HG02571 (cell line): ENCODE results near the gene CGRRF1.

Source experiments
- ATAC-seq: cut with Tn5 transposase; IDR thresholded peaks from one replicate; pipeline ENCODE4 v1.9.1; 2021; ENCODE audit warnings: mild to moderate bottlenecking, moderate library complexity; ENCODE audit not compliant: unreplicated experiment

Gene CGRRF1

DNA sequence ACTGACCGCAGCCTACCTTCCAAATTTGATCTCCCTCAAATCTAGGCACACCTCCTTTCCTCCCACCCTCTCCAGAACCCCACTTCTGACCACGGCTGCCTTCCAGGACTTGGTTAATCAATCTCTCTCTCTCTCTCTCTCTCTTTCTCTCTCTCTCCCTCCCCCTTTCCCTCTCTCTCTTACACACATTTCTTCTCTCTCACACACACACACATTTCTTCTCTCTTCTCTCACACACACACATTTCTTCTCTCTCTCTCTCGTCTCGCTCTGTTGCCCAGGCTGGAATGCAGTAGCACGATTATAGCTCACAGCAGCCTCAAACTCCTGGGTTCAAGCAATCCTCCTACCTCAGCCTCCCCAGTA is 20.4 kb upstream of the CGRRF1 start:
- ATAC-seq, result no peak

DNA sequence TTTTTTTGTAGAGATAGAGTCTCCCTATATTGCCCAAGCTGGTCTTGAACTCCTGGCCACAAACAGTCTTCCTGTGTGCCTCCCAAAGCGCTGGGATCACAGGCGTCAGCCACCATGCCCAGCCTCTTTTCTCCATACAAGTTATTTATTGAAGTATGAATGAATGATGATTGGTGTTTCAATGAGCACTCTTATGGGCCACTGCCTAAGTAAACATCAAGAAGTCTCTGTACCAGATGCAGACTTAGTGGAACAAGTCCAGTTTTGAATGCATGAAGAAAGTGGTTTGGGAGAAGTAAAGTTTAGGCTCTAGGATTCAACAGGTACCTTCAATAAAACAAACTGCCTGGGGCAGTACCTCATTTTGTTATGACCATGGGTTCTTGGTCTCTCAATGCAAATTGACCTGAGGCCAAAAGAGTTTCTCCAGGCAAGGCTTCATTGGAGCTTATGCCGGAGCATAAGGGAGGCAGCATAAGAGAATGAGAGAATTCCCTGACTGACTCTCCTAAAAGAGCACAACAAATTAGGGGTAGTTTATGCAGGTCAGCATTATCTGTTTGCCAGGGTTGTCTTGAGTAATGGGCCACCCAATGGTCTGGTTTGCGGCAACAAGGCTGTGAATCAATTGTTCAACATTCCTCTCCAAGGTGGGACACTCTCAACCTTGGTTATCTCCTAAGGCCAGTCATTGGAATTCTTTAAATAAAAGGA is 19.8 kb upstream of the CGRRF1 start:
- ATAC-seq, result no peak

DNA sequence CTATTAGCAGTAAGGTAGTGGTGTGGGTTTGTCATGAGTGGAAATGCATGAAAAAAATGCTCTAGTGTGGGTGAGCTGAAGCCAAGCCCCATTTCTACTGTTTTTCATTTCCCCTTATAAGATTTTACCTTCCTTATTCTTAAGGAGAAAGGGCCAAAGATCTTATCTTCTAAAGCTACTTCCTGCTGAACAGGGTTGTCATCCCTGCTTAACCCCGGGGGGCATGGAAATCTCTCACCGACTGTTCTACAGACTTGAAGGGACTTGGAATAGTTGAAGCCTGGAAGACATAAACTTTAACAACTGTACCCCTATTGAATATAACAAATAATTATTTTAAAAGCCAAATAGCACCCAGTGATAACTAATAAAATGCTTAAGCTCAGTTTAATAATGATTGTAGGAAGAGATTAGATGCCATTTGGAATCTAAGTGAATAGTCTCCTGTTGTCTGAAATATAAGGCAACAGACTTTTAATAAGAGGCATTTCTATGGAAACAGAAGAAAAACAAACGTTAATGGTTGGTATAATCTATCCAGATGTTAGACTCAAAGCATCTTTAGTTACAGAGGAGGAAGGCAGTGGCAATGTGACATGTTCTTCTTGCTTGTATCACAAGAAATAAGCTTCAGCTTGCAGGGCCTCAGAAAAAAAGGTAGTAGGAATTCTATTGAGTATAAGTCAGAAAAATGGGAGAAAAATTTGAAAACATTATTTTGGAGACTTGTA is 19.1 kb upstream of the CGRRF1 start:
- no peak for ATAC-seq

DNA sequence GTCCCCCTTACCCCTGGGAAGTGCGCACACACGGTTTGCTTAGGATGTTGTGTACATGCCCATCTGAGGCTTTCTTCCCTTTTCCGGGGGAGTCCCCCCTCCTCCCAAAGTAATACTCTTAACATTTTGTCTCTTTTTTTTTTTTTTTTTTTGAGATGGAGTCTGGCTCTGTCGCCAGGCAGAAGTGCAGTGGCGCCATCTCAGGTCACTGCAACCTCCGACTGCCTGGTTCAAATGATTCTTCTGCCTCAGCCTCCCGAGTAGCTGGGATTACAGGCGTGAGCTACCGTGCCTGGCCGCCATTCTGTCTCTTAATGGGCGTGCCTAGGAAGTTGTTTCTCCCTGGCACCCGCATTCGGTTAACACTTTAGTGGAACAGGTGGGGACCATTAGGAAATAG is 16.4 kb upstream of the CGRRF1 start:
- ATAC-seq, result no peak

DNA sequence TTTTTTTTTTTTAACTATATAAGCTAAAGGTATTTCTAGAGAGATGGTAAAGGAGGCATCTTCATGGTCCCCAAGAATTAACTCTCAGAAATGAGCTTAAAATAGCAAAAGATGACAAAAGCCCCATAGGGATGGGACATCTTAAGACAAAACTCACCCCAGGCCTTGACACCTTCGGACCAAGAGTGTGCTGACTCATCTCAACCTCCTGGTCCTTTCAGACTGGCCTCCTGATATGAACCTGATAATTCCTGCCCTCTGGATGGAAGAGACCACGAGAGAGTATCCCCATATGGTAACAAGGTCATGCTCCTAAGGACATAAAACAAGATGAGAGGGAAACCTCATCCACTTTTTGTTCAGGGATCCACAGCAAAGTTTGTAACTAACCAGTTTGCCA is 12.5 kb upstream of the CGRRF1 start:
- no peak for ATAC-seq

DNA sequence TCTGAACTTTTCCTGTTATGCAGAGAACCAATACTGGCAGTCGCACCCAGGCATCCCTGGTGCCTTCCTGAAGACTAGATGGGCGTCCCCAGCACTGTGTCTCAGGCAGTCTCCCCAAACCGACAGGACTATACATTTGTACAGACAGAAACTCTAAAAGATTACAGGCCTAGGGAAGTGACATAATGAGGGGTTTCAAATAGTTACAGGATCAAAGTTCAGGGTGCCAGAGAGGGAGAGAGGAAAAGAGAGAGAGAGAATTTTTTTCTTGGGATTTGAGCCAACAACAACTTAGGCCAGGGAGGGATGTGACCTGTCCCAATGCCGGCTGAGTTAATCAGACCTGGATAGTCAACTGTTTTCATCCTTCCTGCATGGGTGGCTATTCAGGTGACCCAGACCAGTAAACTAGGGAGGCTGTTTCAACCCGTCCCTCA is 11.6 kb upstream of the CGRRF1 start:
- ATAC-seq, result no peak

DNA sequence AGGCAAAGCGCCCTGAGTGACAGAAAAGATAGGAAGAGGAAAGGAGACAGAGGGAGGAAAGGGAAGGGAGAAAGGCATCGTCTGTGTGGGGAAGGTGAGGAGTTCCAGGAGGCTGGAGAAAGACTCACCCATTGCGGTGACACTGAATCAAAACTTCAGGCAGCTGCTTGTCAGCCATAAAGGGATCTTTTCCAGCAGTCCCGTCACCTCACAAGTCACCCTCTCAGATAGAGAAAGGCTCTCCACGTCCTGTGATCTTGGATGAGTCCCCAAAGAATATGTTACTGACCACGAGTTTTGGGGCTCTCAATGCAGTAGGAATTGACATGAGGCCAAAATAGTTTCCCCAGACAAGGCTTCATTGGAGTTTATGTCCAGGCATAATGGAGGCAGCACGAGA is 11.1 kb upstream of the CGRRF1 start:
- ATAC-seq, result no peak

DNA sequence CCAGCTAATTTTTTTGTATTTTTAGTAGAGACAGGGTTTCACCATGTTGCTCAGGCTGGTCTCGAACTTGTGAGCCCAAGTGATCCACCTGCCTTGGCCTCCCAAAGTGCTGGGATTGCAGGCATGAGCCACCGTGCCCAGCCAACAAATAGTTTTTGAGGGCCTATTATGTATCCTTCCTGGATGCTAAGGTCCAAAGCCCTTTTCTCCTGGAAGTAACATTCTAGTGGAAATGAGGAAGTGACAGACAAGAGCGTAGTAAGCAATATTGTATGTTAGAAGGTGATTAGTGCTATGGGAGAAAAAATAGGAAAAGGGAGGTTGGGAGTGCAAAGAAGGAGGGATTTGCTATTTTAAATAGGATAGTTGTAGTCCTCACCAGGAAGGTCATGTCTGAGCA is 9.0 kb upstream of the CGRRF1 start:
- no peak for ATAC-seq

DNA sequence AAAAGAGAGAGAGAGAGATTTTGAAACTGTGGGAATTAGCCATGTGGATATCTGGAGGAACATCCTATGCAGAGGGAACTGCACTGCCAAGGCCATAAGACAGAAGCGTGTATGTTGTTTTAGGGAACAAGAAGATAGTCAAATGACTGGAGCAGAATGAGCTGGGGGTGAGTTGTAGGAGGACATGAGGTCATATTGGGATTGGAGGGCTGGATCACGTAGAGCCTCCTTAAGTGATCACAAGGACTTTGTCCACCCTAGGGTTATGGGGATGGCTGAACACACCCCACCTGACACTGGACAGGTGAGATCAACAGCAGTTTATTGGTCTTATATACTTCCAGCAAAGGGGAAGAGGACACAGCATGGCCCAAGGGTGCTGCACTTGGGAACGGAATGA is 8.2 kb upstream of the CGRRF1 start:
- no peak for ATAC-seq

DNA sequence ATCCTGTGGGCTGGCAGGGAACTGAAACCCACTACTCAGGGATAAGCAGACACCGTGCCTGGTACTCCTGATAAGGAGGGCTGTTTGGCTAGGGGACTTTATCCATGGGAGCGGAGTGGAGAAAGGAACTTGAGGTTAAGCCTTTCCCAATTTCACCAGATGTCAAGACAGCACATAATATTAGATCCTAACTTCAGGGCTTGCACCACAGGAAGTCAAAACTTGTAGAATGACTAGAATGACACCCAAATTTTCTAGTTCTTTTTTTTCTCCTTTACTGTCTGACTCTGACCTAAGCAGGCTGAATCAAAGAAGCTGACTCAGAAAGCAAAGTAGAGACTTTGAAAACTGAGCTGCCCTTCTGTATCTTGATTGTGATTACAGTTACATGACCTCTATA is 7.1 kb upstream of the CGRRF1 start:
- ATAC-seq, result no peak

DNA sequence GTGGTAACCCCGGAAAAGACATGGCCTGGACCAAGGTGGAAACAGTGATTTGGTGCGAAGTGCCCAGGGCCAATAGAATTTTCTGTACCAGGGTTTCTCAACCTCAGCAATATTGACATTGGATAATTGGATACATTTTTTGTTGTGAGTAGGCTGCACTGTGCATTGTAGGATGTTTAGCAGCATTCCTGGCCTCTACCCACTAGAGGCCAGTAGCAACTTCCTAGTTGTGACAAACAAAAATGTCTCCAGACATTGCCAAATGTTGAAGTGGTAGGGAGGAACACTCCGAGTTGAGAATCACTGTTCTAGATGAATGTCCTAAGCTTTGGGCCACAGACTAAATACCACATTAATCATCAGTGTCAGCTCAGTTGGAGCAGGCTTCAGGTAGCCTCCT is 6.2 kb upstream of the CGRRF1 start:
- no peak for ATAC-seq

DNA sequence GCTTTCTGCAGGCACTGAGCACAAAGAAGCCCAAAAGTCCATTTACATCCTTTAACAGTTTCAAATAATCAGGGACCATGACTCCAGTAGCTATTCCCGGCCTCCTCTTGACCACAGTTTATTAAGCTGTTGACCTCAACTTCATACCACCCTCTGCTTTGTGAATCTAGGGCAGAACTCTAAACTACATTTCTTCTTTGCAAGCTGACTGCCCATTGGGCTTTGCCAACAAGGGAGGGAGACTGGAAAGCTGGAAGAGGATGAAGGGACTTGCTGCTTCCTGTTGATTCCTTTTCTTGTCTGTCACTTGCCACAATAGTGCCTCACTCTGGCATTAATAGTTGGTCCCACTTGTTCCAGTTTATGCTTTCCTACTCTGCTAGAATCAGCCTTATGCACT is 2.7 kb downstream of the CGRRF1 start:
- no peak for ATAC-seq

DNA sequence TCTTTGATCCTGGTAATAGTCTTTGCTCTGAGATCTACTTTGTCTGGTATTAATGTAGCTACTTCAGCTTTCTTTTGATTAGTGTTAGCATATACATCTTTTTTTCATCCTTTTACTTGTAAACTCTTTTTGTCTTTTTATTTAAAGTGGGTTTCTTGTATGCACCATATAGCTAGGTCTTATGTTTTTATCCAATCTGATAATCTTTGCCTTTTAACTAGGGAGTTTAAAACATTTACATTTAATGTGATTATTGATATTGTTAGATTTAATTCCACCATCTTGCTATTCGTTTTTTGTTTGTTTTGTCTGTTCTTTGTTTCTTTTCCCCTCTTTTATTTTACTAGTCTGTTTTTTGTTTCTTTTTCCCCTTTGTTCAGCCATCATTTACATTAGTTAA is 6.0 kb downstream of the CGRRF1 start:
- no peak for ATAC-seq

DNA sequence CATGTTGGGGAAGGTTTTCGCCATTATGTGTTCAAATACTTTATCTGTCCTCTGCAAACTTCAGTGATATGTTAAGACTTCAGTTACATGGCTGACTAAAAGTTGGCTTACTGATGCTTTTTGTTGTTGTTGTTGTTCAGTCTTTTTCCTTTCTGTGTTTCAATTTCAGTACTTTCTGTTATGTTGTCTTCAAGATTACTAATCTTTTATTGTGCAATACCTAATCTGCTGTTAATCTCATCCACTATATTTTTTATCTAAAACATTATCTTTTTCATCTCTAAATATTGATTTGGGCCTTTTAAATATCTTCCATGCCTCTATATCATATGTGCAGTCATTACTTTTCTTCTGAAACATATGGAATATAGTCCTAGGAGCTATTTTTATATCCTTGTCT is 7.0 kb downstream of the CGRRF1 start:
- no peak for ATAC-seq

DNA sequence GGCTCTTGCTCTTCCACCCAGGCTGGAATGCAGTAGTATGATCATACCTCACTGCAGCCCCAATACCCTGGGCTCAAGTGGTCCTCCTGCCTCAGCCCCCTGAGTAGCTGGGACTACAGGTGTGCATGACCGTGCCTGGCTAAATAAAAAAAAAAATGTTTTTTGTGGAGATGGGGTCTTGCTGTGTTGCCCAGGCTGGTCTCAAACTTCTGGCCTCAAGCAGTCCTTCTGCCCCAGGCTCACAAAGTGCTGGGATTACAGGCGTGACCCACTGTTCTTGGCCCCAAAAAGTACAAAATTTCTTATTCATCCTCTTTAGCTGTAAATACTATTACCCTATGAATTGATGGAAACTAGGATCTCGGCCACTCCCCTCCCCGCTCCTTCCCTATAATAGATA is 14.7 kb downstream of the CGRRF1 start:
- no peak for ATAC-seq

DNA sequence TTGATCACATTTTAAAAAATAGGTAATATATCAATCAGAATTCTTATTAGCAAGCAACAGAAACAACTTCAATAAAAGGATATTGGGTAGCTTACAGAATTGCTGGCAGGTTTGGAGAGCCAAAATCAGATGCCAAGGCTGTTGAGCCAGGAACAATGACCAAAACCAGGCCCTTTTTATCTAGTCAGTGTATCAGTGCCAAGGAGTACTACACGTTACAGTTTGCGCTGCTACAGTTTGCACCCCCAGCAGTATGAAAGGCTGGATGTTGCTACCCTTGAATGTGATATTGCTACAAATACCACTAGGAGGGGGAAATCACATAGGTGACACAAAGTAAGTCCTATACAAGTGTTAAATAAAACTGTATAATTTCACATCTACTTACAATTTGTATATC is 19.3 kb downstream of the CGRRF1 start:
- ATAC-seq, result no peak

DNA sequence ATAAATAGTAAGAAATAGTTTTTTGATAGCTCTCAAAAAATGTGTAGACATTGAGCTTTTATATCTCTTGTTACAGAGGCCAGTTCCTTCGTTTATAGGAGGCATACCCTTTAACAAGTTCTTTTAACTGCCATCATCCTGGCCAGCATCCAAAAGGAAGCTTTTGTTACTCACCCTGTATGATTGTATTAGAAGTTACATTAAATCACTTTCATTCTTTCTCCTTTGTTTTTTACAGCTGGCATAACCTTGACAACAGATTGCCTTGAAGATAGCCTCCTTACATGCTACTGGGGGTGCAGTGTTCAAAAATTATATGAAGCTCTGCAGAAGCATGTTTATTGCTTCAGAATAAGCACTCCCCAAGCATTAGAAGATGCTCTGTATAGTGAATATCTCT is 20.1 kb downstream of the CGRRF1 start:
- ATAC-seq, result no peak

DNA sequence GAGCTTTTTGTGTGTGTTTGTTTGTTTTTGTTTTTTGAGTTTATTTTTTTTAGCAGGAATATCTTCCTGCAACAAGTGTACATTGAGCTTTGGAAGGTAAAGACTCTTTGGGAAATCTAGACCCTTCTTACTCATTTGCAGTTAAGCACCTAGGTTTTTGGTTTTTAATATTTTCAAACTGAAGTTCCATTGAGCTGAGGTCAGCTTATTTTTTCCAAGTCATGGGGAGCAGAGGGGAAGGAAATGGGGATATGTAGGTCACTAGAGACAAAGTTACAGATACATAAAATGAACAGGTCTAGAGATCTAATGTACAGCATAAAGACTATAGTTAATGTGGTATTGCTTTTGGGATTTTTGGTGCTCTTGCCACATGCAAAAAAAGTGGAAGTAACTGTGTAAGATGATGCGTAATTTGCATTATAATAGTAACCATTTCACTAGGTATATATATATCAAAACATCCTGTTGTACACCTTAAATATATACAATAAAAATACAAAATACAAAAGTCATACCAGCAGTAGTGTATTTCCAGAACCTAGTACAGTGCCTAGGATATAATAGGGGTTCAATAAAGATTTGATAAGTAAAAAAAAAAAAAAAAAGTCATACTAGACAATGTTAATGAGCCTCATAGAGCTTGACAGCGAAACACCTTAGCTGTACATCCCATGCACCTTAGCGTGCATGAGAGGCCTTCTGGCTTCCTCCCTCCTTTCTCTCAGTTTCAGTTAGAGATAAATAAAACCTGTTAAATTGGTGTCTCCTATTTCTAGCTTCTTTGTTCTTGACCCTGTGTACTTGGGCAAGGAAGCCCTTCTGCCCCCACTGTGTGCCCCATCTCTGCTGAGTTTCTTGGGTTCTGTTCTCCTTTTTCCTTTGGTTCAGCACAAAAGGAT is 22.7 kb downstream of the CGRRF1 start:
- peak; percentile 74 for ATAC-seq

DNA sequence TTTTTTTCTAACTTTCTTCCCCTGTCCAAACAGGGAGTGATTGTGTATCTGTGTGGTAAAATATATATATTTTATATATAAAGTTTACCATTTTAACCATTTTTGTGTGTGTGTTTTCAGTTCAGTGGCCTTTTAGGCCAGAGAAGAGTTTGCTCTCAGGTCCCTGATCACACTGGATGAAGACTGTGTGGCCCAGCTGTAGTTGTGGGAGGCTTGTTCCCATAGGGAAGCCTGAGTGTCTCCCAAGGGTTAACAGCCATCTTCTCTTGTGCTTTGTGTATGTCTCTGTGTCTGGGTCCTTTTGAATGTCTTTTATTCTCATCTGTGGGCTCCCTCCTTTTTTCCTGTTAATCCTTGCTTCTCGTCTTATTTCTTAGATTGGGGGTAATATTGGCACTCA is 23.4 kb downstream of the CGRRF1 start:
- no peak for ATAC-seq

DNA sequence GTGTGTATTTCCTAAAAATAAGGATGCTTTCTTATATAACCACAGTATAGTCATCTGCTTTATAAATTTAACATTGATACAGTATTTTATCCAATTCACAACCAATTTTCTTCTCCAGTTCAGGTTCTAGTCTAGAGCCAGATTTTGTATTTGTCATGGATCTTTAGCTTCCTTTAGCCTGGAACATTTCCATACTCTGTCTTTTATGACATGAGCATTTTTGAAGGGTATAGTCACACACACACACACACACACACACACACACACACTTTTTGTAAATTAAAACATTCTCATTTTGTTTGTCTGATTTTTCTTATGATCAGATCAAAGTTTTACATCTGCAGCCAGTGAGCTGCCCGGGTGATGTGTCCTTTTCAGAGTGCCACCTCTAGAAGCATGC is 25.4 kb downstream of the CGRRF1 start:
- ATAC-seq, result no peak

DNA sequence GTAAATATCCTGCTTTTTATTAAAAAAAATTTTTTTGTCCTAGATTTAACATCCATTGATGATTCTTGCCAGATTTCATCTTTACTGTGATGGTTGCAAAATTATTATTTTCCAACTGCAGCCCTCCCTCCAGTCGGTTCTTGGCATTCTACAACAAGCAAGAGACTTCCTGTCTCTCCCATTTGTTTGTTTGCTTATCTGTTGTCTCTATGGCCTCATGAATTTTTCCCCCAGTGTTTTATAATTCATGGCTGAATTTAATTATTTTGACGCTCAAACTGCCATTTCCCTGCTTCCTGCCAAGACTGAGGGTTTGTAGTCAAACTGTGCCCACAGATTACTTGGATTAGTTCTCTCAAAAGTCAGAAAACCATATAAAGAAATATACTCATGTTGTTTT is 25.9 kb downstream of the CGRRF1 start:
- no peak for ATAC-seq

DNA sequence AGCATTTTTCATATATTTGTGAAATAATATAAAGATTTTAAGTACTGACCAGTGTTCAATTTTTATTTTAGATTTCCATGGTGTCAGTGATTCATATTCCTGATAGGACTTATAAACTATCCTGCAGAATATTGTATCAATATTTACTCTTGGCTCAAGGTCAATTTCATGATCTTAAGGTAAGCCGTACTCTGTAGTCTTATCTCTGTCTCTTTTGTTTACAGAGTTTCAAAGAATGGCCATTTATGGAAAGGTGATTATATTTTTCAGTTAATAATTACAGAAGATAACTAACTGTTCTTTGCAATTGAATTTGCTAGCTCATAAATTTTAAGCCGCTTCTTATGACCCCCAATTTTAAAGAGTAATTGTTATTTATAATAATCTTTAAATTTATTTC is 27.9 kb downstream of the CGRRF1 start:
- ATAC-seq, result no peak
